ENCODE results near the gene CLIC4. TPM values are rescaled to one million over a fixed set of nuclear protein-coding genes. Genes with fewer than 3 reads are reported as not detected.

CLIC4 gene
- total and polyA plus RNA-seq, 10 of the 15 experiments (the other 5 are each of a cell fraction or from before 2014, with no cell fraction given), result 20.4 to 107 (median 69.6) TPM

DNA sequence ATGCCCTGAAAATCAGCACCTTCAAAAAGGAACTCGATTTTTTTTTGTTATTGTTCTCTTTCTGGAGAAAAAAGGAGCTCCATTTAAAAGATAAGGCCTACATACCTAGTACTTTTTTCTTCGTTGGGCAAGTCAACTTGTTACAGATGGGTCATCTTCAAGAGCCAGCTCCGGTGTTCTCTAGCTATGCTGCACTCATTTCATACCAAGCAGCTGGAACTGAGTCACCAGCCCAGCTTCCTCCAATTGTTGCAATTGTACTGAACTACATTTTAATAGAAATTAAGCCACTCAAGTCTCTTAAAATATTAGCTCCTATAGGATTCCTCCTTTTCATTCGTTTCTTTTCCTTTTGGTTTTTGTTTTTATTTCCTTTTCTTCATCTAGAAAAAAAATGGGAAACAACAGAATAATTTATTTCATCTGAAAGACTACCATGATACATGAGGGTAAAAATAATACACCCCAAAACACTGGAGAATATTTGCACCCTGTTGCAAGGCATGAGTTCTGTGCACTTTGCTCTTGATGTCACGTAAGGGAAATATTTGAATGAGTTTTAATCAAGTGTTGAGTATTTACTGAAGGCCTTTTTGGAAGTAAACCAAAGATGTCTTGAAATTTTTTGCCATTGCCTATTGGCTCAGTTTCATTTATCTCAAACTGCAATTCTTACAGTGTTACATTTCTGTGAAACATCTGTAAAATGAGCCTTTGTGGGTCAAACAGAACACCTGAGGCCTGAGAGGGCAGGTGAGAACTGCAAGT is 60.5 kb downstream of the CLIC4 start:
- Histone ChIP-seq H3K27me3 (replicated peaks in 1 of 2; ENCODE audit: control insufficient read depth in 2 of 2, insufficient read depth in 2 of 2, low read length in 1 of 2) (no peaks in the 10 kb centered on the region), H3K36me3 (ENCODE audit: control insufficient read depth in 2 of 2, insufficient read depth in 2 of 2, low read length in 1 of 2) (no peaks in the 10 kb centered on the region; a peak in 2 of 4 replicates), H3K27ac (ENCODE audit: control insufficient read depth, insufficient read depth) (no peak overlapping the region), H3K4me1 (ENCODE audit: control insufficient read depth, insufficient read depth, low read length) (peaks cover 3% of the 10 kb centered on the region; the same call in 1 of the 2 replicates), H3K4me3 (no peak overlapping the region), H3K9me3 (replicated peaks; ENCODE audit: control insufficient read depth, insufficient read depth, low read length) (no peaks in the 10 kb centered on the region; the same call in 1 of the 3 replicates), H3K4me2 (ENCODE audit: control insufficient read depth, insufficient read depth) (no peak overlapping the region), H3K79me2 (ENCODE audit: control insufficient read depth, insufficient read depth, low read length) (peaks cover 3% of the 10 kb centered on the region; the same call in 1 of the 2 replicates), H3K9ac (ENCODE audit: control insufficient read depth, insufficient read depth, low read length) (no peak overlapping the region), H2AFZ (ENCODE audit: control insufficient read depth, low read depth, low read length) (no peak overlapping the region), H4K20me1 (ENCODE audit: control insufficient read depth, insufficient read depth) (no peaks in the 10 kb centered on the region)
- ATAC-seq (no peak), DNase-seq (ENCODE audit: low read depth, low spot score) (no peak), FAIRE-seq (no peak)
- no peak for TF ChIP-seq ATF2 (IDR thresholded peaks at IDR 0.05; ENCODE audit: low read length)
- TF ChIP-seq PAX5 (IDR thresholded peaks at IDR 0.05; ENCODE audit: borderline replicate concordance, low read depth, low read length), result no peak
- TF ChIP-seq NR2C1 (IDR thresholded peaks at IDR 0.05), result no peak
- in situ Hi-C loops (cut with MboI) (no loop called here), intact Hi-C loops (cut with micrococcal nuclease; ENCODE audit: unreplicated experiment) (no loop called here)
- WGBS (ENCODE audit: insufficient coverage, insufficient replicate concordance, low lambda C conversion rate, missing lambda C conversion rate), result 21% methylated on average over 5 of the region's 5 CpGs
- ChIA-PET CTCF (interaction anchor here (0.6 to 1.5 kb wide), 6 partner anchors 11 to 185 kb away, joined by 3 to 6 read pairs (median 4); no protein-coding TSS in a partner anchor), SMC1A (ENCODE audit: uncharacterized antibody, unreplicated experiment) (interaction anchor here (0.6 to 1.9 kb wide), 7 partner anchors 12 to 142 kb away, joined by 3 to 7 read pairs (median 7); no protein-coding TSS in a partner anchor), POLR2A (interaction anchor here (0.6 to 1.9 kb wide), 3 partner anchors 32 to 59 kb away, joined by 5 to 6 read pairs (median 6); no protein-coding TSS in a partner anchor), RAD21 (ENCODE audit: unreplicated experiment) (interaction anchor here (1.1 kb wide), 1 partner anchor 25 kb away, joined by 3 read pairs; no protein-coding TSS in a partner anchor)
- no TSS peak for BruUV-seq (replicated peaks)
